IPS-18a (cell line): ENCODE measurements around the gene NUDCD2.
"Not testable (repeated sequence)": the region's sequence is repeated elsewhere in the genome, so short reads cannot be mapped to it uniquely, and the experiment has no call there.

ENCODE experiments used
- H3K27ac ChIP-seq: one replicate; pipeline ENCODE4 v1.5.1; 2013; ENCODE audit warnings: low read length
- H3K27me3 ChIP-seq: one replicate; pipeline ENCODE4 v1.6.1; 2013; ENCODE audit warnings: mild to moderate bottlenecking, low read length; ENCODE audit not compliant: control insufficient read depth, insufficient read depth
- H3K36me3 ChIP-seq: one replicate; pipeline ENCODE4 v1.6.1; 2013; ENCODE audit warnings: low read depth, low read length; ENCODE audit not compliant: control insufficient read depth
- H3K4me1 ChIP-seq: one replicate; pipeline ENCODE4 v1.6.1; 2013; ENCODE audit warnings: low read depth, low read length; ENCODE audit not compliant: control insufficient read depth
- H3K4me3 ChIP-seq: one replicate; pipeline ENCODE4 v1.5.1; 2013; ENCODE audit warnings: low read length
- H3K9ac ChIP-seq: one replicate; pipeline ENCODE4 v1.6.1; 2013; ENCODE audit warnings: mild to moderate bottlenecking, low read length, moderate library complexity
- H3K9me3 ChIP-seq: one replicate; pipeline ENCODE4 v1.6.1; 2013; ENCODE audit warnings: low read depth, low read length; ENCODE audit not compliant: control insufficient read depth

NUDCD2 gene

DNA sequence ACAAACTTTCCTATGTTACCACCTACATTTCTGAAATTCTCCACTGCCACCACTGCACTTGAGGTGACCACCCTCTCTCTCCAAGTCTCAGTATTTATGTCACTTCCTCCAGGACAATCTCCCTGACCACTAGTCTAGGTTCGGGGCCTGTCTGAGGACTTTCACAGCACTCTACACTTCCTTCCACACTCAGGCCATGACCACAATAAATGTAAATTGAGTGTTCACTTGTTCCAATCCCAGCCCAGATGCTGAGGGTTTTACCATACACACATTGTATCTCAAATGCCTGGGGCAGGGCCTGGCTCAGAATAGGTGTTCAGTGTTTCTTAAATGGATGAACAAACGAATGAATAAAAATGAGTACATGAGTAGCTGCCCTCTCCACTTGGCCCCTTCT lies 49.4 kb downstream of the NUDCD2 start:
- H3K36me3 ChIP-seq: no peaks in the 10 kb centered on the region
- H3K9ac ChIP-seq: no peak overlapping the region
- no peaks in the 10 kb centered on the region for H3K27me3 ChIP-seq
- H3K4me3 ChIP-seq: no peak overlapping the region
- H3K9me3 ChIP-seq: no peaks in the 10 kb centered on the region
- H3K4me1 ChIP-seq: no peaks in the 10 kb centered on the region
- H3K27ac ChIP-seq: no peak overlapping the region

DNA sequence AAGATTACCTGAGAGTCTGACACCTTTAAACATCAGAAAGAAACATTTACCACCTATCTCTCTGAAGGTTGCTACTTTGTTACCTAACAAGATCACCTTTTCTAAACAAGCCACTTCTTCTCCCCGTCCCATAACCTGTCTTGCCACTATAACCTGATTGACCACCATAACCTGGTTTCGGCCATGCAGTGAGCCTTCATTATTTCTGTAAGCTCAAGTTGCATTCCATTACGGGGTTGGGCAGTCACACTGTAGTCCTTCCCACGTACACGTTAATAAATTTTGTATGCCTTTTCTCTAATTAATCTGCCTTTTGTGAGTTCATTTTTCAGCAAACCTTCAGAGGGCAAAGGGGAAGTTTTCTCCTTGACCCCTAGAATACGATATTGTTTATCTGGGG lies 50.5 kb downstream of the NUDCD2 start:
- no peak overlapping the region for H3K4me3 ChIP-seq
- no peak overlapping the region for H3K9ac ChIP-seq
- no peaks in the 10 kb centered on the region for H3K27me3 ChIP-seq
- no peaks in the 10 kb centered on the region for H3K36me3 ChIP-seq
- no peaks in the 10 kb centered on the region for H3K4me1 ChIP-seq
- H3K27ac ChIP-seq: no peak overlapping the region
- no peaks in the 10 kb centered on the region for H3K9me3 ChIP-seq

DNA sequence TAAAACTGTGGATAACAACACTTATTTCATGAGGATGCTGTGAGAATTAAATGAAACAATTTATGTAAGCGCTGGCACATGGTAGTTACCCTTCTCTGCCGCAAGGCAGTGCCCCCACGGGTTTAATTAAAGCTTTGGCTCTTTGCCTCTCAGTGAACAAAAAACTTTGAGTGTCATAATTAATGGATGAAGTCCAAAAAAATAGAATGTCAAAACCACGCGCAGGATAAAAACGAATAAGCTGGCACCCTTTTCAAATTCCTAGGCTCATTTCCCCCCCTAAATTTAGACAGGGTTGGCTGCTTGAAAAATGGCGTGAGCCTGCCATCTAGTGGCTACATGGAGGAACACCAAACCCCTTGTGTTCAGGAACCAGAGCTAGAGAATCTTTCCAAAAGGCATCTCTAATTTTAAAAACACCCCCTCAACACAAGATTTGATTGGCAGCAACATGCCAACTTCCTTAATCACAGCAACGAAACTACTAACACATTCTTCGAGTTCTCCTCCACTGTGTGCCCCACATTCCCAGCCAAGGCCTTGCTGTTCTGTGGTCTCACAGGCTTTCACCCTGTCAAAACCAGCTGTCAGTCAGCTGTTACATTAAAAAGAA lies 51.5 kb downstream of the NUDCD2 start:
- H3K27me3 ChIP-seq: no peaks in the 10 kb centered on the region
- H3K9ac ChIP-seq: no peak overlapping the region
- H3K4me1 ChIP-seq: no peaks in the 10 kb centered on the region
- H3K9me3 ChIP-seq: no peaks in the 10 kb centered on the region
- H3K27ac ChIP-seq: no peak overlapping the region
- no peaks in the 10 kb centered on the region for H3K36me3 ChIP-seq
- no peak overlapping the region for H3K4me3 ChIP-seq

DNA sequence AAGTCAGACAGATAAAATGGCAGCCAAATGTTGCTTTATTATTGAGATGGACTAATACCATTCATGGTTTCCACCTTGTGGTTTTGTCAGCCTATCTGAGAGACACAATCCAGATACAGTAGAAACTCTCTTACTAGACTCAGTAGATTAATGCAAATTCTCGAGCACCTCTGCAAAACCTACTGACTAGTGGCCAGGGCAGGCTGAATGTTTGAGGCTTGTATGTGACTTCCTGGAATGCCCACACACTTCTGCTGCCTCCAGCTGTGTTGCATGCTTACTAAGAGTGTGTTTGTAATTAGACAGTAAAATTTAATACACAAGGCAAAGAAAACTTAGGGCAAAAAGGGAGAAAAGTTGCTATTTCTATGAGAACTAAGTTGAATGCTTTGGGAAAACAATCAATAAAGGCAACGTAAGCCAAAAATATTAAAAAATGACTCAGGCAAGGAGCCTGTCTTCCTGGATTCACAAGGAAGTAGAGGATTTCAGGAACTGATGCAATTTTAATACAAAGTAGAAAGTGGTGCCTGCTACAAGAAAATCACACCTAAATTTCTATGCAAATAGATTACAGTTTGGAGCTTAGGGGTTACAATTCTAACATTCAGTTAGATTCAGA lies 52.8 kb downstream of the NUDCD2 start:
- Histone ChIP-seq H3K9me3 (no peaks in the 10 kb centered on the region), H3K9ac (no peak overlapping the region), H3K36me3 (no peaks in the 10 kb centered on the region), H3K27me3 (no peaks in the 10 kb centered on the region), H3K4me1 (no peaks in the 10 kb centered on the region), H3K4me3 (no peak overlapping the region), H3K27ac (no peak overlapping the region)

DNA sequence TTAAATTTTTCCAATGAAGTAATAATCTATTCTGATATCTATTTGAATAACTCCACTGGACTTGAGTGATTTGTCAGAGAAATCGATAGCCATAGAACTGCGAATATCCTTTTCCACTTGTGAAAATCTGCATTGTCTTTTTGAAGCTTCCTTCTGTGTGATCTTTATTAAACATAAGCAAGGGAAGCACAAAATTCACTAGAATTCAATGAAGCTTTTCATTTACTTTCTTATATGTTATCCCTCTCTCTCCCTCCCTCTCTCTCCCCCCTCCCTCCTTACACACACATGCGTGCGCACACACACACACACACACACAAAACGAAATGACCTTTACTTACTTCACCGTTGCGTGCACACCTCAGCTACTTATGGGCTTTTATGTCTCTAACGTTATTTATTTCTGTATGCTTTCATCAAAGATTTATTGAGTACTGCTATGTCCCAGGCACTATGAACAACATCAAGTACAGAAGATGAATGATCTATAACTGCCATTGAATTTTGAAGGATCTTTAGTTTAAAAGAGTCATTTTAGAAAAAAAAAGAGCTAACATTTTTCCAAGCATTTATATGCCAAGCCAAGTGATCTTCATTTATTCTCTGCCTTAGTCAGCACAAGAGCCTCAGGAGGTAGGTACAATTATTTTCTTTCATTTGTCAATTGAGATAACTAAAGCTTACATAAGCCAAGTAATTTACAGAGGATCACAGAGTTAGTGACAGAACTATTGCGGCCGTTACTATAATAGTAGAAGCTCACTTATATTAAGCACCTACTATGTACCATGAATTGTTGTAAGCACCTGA lies 55.3 kb downstream of the NUDCD2 start:
- no peak overlapping the region for H3K4me3 ChIP-seq
- no peaks in the 10 kb centered on the region for H3K36me3 ChIP-seq
- no peak overlapping the region for H3K27ac ChIP-seq
- H3K9me3 ChIP-seq: no peaks in the 10 kb centered on the region
- H3K27me3 ChIP-seq: no peaks in the 10 kb centered on the region
- no peaks in the 10 kb centered on the region for H3K4me1 ChIP-seq
- H3K9ac ChIP-seq: no peak overlapping the region

DNA sequence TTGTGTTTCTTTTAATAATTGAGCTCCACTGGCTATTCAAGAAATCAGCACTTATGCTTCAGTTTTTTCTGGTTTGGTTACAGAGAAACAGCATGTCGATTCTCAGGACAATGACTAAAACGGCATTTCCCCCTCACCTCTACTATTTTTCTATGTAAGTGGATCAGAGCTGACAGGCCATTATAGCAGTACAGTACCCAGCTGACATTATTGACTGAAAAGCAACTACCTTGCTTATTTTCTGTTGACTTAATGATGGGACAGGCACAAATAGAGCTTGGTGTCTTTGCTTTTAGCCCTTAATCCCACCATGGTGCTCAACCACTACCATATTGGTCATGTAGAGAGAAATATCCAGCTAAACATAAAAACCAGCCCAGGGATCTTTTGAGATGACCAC lies 57.9 kb downstream of the NUDCD2 start:
- Histone ChIP-seq H3K9me3 (no peaks in the 10 kb centered on the region), H3K4me1 (no peaks in the 10 kb centered on the region), H3K9ac (no peak overlapping the region), H3K27ac (no peak overlapping the region), H3K36me3 (no peaks in the 10 kb centered on the region), H3K4me3 (no peak overlapping the region), H3K27me3 (no peaks in the 10 kb centered on the region)

DNA sequence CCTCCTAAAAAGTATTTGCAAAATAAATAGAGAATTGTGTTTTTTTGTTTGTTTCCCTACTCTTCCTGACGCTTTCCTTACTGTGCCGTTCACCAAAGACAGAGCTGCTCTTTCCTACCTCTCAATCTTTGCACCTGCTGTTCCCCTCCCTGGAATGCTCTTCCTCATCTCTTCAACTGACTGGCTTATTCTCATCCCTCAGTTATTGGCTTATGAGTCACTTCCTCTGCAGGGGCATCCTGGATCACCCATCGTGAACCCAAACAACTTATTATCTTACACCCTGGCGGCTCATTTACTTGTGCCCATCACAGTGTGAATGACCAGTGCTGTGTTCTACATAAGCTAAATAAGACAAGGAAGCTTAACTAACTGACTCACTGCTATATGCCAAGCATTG lies 58.6 kb downstream of the NUDCD2 start:
- H3K27me3 ChIP-seq: no peaks in the 10 kb centered on the region
- H3K9me3 ChIP-seq: no peaks in the 10 kb centered on the region
- no peak overlapping the region for H3K9ac ChIP-seq
- H3K4me3 ChIP-seq: no peak overlapping the region
- no peak overlapping the region for H3K27ac ChIP-seq
- H3K36me3 ChIP-seq: no peaks in the 10 kb centered on the region
- no peaks in the 10 kb centered on the region for H3K4me1 ChIP-seq

DNA sequence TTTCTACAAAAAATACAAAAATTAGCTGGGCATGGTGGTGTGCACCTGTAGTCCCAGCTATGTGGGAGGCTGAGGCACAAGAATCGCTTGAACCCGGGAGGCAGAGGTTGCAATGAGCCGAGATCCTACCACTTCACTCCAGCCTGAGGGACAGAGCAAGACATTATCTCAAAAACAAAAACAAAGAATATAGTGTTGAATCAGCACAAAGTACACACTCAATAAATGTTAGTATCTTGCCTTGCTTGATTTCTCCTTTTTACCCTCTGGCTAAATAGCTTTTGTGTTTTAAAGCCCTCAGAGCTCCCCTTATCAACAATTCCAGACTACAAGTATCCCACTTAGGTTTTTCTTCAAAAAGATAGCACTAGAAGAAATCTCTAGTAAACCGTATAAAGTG lies 60.0 kb downstream of the NUDCD2 start:
- Histone ChIP-seq H3K27ac (no peak overlapping the region), H3K36me3 (no peaks in the 10 kb centered on the region), H3K4me3 (no peak overlapping the region), H3K4me1 (no peaks in the 10 kb centered on the region), H3K27me3 (no peaks in the 10 kb centered on the region), H3K9ac (no peak overlapping the region), H3K9me3 (no peaks in the 10 kb centered on the region)

DNA sequence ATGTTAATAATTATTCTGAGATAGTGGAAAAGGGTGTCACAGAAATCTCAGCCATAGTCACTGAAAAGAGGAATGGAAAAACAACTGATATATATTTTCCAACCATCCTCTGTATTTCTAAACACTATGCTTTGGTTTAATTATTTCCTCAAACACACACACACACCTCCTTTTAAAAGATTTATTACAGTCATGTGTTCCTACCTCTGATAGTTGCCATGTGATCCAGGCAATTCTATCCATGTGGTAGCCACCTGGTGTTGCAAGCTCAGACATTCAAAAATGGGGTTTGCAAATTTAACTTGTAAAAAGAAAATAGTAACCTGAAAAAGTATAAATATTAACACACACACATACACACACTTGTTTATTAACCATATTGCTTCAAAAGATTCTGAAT lies 62.5 kb downstream of the NUDCD2 start:
- Histone ChIP-seq H3K27me3 (no peaks in the 10 kb centered on the region), H3K36me3 (no peaks in the 10 kb centered on the region), H3K27ac (no peak overlapping the region), H3K4me3 (no peak overlapping the region), H3K9ac (no peak overlapping the region), H3K9me3 (no peaks in the 10 kb centered on the region), H3K4me1 (no peaks in the 10 kb centered on the region)

DNA sequence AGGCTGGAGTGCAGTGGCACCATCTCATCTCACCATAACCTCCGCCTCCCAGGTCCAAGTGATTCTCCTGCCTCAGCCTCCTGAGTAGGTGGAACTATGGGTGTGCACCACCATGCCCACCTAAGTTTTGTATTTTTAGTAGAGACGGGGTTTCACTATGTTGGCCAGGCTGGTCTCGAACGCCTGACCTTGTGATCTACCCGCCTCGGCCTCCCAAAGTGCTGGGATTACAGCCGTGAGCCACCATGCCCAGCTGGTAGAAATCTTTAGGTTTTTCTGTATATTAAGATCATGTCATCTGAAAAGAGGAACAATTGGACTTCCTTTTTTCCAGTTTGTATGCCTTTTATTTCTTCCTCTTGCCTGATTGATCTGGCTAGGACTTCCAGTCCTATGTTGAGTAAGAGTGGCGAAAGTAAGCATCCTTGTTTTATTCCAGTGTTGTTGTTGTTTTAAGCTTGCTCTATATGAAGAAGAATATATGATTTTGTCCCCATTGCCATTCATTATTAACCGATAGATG lies 63.0 kb downstream of the NUDCD2 start:
- not testable (repeated sequence) for H3K27ac ChIP-seq, H3K36me3 ChIP-seq

More for the DNA sequence above, 63.0 kb downstream of the NUDCD2 start:
- H3K27me3 ChIP-seq, H3K4me3 ChIP-seq, H3K9me3 ChIP-seq, H3K9ac ChIP-seq, H3K4me1 ChIP-seq: not testable (repeated sequence)
